ENCODE data around the gene METTL22.
A peak's percentile ranks its signal among the peaks of the same experiment; 100 is the strongest.

The METTL22 gene, protein sequence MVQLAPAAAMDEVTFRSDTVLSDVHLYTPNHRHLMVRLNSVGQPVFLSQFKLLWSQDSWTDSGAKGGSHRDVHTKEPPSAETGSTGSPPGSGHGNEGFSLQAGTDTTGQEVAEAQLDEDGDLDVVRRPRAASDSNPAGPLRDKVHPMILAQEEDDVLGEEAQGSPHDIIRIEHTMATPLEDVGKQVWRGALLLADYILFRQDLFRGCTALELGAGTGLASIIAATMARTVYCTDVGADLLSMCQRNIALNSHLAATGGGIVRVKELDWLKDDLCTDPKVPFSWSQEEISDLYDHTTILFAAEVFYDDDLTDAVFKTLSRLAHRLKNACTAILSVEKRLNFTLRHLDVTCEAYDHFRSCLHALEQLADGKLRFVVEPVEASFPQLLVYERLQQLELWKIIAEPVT

DNA sequence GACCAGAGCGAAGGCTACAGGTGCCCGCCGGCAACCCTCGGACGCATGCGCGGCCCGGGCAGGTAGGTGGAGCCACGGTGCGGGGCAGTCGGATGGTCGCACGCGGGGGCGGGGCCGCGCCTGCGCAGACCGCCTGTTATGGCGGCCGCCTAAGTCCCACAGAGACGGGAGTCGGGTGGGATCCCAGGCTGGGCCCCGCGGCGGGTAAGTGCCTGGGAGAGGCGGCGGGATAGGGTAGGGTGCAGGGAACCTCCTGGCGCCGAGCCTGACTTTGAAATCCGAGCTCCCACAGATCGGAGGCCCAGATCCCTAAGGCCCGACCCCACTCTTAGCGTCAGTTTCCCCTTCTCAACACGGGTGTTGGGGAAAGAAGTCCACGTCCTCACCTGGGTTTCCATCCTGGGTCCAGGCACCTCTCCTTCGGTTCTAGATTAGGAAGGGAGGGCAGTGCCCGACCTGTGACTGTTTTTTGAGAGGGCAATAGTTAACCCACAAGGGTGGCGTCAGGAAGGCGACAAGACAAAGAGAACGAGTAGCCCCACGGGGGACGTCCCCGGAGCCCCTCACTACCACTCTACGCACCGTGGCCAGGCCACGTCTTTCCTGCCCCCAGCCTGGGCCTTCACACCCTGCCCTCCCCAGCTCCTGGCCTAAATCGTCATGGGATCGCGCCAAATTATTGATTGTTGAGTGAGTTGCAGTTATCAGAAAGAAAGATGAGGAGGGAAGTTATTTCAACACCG, at the start of gene METTL22:
METTL22 (plus strand) TSS at position 127 of the 743 bp plus-strand sequence. CDS start 3,968 bp downstream, outside the sequence.
- peak; percentile 85 for DNase-seq (ENCODE audit: low spot score)

DNA sequence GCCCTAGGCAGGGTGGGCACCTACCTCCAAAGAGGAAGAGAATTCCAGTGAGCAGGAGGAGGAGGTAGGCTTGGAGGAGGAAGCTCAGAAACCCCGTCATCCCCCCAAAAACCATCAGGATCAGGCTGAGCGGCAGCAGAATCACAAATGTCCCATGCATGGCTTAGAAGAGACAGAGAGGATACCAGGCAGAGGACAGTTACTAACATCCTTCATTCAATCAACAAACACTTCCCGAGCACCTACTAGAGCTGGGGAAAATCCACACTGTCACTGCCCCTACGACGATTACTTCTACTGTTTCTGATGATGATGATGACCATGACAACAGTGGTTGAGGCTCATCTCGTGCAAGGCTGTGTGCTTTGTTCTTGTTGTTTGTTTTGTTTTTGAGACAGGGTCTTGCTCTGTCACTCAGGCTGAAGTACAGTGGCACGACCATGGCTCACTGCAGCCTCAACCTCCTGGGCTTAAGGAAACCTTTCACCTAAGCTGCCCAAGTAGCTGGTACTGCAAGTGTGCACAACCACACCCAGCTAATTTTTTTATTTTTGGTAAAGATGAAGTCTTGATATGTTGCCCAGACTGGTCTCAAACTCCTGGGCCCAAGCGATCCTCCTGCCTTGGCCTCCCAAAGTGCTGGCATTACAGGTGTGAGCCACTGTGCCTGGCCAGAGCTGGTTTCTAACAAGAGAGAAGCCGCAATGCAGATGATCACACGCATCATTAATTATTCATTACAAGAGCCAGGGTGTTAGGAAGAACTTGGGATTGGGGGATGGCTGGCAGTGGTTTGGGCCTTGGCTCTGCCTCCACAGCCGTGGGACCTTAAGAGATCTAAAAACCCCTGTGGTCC, 49.2 kb upstream of the METTL22 start:
- no peak for DNase-seq (ENCODE audit: low spot score)

GRCh38 chr16:8572919-8573724, 48.4 kb upstream of the METTL22 start:
- peak; percentile 38 for DNase-seq (ENCODE audit: low spot score)

DNA sequence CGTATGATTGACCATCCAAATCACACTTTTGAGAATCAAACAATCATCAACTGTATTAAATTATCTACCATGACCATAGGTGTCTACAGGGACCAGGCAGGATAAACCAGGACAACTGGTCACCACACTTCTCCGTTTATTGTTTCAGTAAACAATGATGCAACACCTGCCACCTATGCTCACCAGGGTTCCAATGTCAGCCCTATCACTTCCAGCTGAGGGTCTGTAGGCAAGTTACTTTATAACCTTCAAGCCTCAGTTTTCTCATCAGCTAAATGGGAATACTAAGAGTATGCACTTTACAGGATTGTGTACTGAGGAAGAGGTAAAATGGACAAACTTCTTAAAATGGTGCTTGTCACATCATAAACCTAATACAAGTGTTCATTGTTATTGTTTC, 46.1 kb upstream of the METTL22 start:
- DNase-seq (ENCODE audit: low spot score), result no peak

GRCh38 chr16:8576141-8577004, 45.1 kb upstream of the METTL22 start:
- no peak for DNase-seq (ENCODE audit: low spot score)

DNA sequence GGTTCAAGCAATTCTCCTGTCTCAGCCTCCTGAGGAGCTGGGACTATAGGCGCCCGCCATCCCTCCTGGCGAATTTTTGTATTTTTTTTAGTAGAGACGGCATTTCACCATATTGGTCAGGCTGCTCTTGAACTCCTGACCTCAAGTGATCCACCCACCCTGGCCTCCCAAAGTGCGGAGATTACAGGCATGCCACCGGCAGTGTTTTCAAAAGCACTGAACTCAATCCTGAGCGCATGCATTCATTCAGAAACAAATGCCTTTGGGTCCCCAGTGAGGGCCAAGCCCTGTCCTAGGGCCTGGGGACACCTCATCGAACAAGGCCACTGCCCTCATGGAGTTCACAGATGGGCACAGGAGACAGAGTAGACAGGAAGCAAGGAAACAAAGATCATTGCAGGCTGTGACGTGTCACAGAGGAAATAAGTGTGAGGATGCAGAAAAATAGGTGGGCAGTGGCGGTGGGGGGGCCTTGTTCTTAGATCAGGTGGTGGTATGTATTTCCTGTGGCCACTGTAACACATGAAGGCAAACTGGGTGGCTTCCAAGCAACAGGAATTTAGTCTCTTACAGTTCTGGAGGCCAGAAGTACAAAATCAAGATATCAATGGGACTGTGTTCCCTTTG, 43.7 kb upstream of the METTL22 start:
- no peak for DNase-seq (ENCODE audit: low spot score)

- DNase-seq (ENCODE audit: low spot score), result no peak
Observed at GRCh38 chr16:8579559-8579958, 41.9 kb upstream of the METTL22 start.

GRCh38 chr16:8581831-8582580, 39.5 kb upstream of the METTL22 start:
- DNase-seq (ENCODE audit: low spot score), result peak; percentile 56

DNA sequence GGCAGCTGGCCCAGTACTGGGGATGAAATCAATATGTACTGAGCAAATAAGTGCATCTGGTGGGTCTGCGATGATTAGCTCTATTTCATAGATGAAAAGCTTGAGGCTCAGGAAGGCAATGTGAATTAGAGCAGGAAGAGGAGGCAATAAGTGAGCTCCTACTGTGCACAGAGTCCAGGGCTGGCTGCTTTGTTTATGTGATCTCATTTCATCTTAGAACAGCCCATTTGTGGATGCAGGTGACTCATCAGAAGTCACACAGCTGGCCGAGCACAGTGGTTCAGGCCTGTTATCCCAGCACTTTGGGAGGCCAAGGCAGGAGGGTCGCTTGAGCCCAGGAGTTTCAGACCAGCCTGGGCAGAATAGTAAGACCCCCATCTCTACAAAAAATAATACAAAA, 38.3 kb upstream of the METTL22 start:
- DNase-seq (ENCODE audit: low spot score), result no peak

DNA sequence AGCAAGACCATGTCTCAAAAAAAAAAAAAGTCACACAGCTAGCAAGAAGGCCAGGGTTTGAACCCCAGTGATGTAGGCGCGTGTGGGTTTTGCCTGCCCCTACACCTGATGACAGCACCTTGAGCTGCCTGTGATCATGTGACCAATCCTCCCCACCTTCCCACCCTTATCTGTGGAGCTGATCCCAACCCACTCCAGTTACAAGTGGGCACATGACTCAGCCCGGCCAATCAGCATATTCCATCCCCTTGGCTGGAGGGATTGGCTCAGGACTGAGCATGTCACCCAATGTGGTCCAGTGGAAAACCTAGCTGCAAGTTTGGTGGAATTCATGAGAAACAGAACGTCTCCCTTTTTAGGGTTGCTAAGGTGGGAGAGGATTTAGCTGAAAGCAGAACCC, 37.8 kb upstream of the METTL22 start:
- DNase-seq (ENCODE audit: low spot score), result no peak

GRCh38 chr16:8585041-8585440, 36.5 kb upstream of the METTL22 start:
- DNase-seq (ENCODE audit: low spot score), result no peak

DNA sequence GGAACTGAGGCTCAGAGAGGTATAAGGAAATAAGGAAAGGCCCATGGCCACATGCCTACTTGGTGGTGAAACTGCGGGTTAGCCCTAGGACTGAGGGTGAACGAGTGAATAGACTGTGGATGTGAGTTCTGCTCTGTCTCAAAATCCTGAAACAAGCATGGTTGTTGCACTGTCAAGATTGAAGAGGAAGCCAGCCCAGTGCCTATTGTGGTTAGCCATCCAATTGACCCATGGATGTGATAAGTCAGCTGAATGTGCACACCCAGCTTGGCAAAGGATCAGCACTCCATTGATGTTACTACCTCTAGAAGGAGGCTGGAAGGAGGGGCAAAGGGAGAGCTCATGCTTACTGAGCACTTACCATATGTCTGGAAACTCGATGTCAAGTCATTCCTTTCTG, 35.6 kb upstream of the METTL22 start:
- DNase-seq (ENCODE audit: low spot score), result no peak

DNA sequence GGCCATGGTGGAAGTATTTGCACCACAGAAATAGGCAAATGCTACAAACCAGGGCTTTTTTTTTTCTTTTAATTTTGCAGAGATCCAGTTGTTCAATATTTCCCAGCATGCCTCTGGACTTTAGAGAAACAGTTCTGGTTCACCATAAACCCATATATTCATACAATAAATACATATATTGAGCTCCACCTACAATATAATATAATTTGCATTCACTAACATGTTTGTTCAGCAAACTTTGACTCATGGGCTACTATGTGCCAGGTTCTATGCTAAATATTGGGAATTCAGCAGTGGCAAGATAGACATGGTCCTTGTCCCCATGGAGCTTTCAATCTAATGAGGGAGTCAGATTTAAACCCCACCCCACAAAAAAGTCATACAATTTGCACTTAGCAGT, 34.4 kb upstream of the METTL22 start:
- no peak for DNase-seq (ENCODE audit: low spot score)

GRCh38 chr16:8588682-8589056, 32.8 kb upstream of the METTL22 start:
- DNase-seq (ENCODE audit: low spot score), result no peak

DNA sequence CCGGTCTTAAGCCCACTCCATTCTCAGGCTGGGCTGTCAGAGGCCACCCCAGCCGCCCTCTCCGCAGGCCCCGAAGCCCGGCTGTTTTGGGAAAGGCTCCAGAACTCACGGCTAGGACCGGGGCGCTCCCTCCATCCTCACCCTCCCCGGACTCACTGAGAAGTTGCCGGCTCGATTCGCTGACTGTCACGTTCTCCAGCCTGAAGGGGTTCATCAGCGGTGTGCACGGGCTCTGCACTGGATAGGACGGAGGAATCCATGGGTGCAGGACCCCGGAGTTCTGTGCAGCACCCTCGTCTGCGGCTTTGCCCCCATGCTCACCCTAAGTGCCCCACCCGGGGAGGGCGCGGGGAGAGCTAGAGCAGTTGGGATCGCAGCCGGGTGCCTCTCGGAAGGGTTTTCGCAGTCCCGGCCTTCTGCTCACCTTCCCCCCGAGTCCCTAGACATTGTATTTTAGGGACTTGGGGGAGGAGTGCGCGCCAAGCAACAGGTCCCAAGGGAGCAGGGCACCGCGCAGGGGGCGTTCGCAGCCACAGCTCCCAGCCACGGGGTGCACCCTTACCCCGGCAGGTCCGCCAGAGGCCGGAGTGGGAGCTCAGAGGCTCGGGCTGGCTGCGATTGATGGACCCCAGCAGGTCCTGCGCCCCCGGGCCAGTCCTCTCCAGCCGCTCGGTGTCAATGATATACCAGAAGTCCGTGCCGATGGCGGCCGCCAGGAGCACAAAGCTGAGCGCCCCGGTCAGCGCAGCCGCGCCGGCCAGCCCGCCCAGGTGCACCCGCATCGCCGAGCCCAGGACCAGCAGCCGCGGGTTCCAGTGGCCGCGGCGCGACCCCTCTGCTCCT, 32.2 kb upstream of the METTL22 start:
- no peak for DNase-seq (ENCODE audit: low spot score)

GRCh38 chr16:8589900-8590688, 31.4 kb upstream of the METTL22 start, which contains the start of gene TMEM114:
Gene TMEM114 (minus strand): TSS chr16:8590511. CDS start chr16:8589838, 673 bp downstream.
- no peak for DNase-seq (ENCODE audit: low spot score)

- no peak for DNase-seq (ENCODE audit: low spot score)
Observed at GRCh38 chr16:8590811-8591210, 30.7 kb upstream of the METTL22 start.

DNA sequence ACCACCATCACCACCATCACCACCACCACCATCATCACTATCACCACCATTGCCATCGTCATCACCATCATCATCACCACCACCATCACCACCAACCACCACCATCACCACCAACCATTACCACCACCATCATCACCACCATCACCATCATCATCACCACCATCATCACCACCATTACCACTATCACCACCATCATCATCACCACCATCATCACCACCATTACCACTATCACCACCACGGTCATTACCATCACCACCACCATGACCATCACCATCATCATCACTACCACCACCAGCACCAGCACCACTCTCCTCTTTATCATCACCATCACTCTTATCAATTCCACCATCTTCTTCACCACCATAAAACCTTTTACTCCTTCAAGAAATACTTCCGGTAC, 30.0 kb upstream of the METTL22 start:
- no peak for DNase-seq (ENCODE audit: low spot score)

All from pons (tissue), 1 donor.